K562 (cell line): ENCODE data around the gene CTSF. TPM values are rescaled to one million over a fixed set of nuclear protein-coding genes. Genes with fewer than 3 reads are reported as not detected.

ENCODE experiments used
- ATAC-seq: fragments of 200-7000 bp; cut with Tn5 transposase; 3 replicates; pipeline ENCODE4 v1.9.1; 2020; ENCODE audit warnings: moderate library complexity
- BruUV-seq: library from RNA; stranded (reverse); fragments of 400-500 nt; replicated peaks from 2 replicates; lab custom pipeline; 2021; lab: Mats Ljungman, UMichigan
- CTCF ChIA-PET: fragments of 300-600 bp; formaldehyde crosslinking; extraction: SDS; loops from one replicate; lab custom pipeline; 2021; ENCODE audit warnings: low intra/inter-chr PET ratio; lab: Yijun Ruan, JAX
- POLR2A ChIA-PET: fragments of 300-600, 350-650 bp; sonication (Branson Sonifier 250); formaldehyde crosslinking; extraction: SDS; loops from one replicate; lab custom pipeline; 2021; ENCODE audit warnings: antibody characterized with exemption, inconsistent platforms; lab: Yijun Ruan, JAX
- DNase-seq, 4 experiments: peaks; one replicate each; pipeline versions ENCODE4 v3.0.0 to v3.0.0-alpha.2; 2011 to 2018; ENCODE audit warnings: low spot score in 3 of 4, mixed read lengths in 3 of 4; ENCODE audit errors: extremely low read depth in 1 of 4
- FAIRE-seq: peaks from 2 replicates; lab custom pipeline; 2011; peaks lifted over from hg19 to GRCh38; lab: Jason Lieb, UNC
- H2AFZ ChIP-seq: 2 replicates; pipeline ENCODE4 v1.6.0; 2011; ENCODE audit warnings: low read depth, low read length, control low read depth, inconsistent platforms
- H3K27ac ChIP-seq: fragments of 200-600 bp; 3 replicates; pipeline ENCODE4 v1.8.0; 2011; ENCODE audit warnings: low read depth, mild to moderate bottlenecking, control low read depth, inconsistent platforms, low read length, moderate library complexity, mixed read lengths; ENCODE audit errors: extremely low read depth
- H3K27me3 ChIP-seq, 2 experiments: fragments of 300-600 bp in 1 of 2; 2 replicates in 1 of 2; 3 replicates in 1 of 2; pipeline versions ENCODE4 v1.6.0 to v1.8.0; 2011; ENCODE audit warnings: inconsistent platforms in 2 of 2, low read length in 2 of 2, mild to moderate bottlenecking in 1 of 2, mixed read lengths in 1 of 2, moderate library complexity in 1 of 2; ENCODE audit not compliant: control insufficient read depth in 2 of 2, insufficient read depth in 2 of 2
- H3K36me3 ChIP-seq: fragments of 300-600 bp; 3 replicates; pipeline ENCODE4 v1.8.0; 2011; ENCODE audit warnings: mild to moderate bottlenecking, low read length, inconsistent platforms; ENCODE audit not compliant: control insufficient read depth, insufficient read depth
- H3K4me1 ChIP-seq, 2 experiments: fragments of 200-600 bp in 1 of 2; replicated peaks in 1 of 2; 2 replicates in 1 of 2; 3 replicates in 1 of 2; pipeline versions ENCODE4 v1.5.1 to v1.8.0; 2011; ENCODE audit warnings: inconsistent platforms in 2 of 2, low read length in 2 of 2, mild to moderate bottlenecking in 1 of 2, mixed read lengths in 1 of 2, moderate library complexity in 1 of 2; ENCODE audit not compliant: control insufficient read depth in 2 of 2, insufficient read depth in 2 of 2
- H3K4me2 ChIP-seq: 2 replicates; pipeline ENCODE4 v1.6.1; 2011; ENCODE audit warnings: low read length, control low read depth, inconsistent platforms, mixed read lengths; ENCODE audit not compliant: insufficient read depth
- H3K4me3 ChIP-seq: fragments of 200-600 bp; sonication (generic), shearing (Covaris generic); 2 replicates; pipeline ENCODE4 v1.5.1; 2016; ENCODE audit warnings: control low read depth, inconsistent platforms
- H3K79me2 ChIP-seq: fragments of 200-600 bp; 3 replicates; pipeline ENCODE4 v1.8.0; 2011; ENCODE audit warnings: low read length, inconsistent platforms; ENCODE audit not compliant: control insufficient read depth, insufficient read depth
- H3K9ac ChIP-seq, 2 experiments: 2 replicates each; pipeline versions ENCODE4 v1.6.0 to v1.6.1; 2011; ENCODE audit warnings: low read depth in 2 of 2, low read length in 2 of 2, control low read depth in 1 of 2, inconsistent platforms in 1 of 2, mild to moderate bottlenecking in 1 of 2, mixed read lengths in 1 of 2; ENCODE audit not compliant: insufficient read depth in 1 of 2
- H3K9me1 ChIP-seq: one replicate; pipeline ENCODE4 v1.6.0; 2011; ENCODE audit warnings: inconsistent platforms, mild to moderate bottlenecking, low read length, moderate library complexity; ENCODE audit not compliant: control insufficient read depth, insufficient read depth
- H3K9me3 ChIP-seq: replicated peaks from 2 replicates; pipeline ENCODE4 v1.5.1; 2011; ENCODE audit warnings: low read depth, low read length, inconsistent platforms; ENCODE audit not compliant: control insufficient read depth, insufficient read depth
- H4K20me1 ChIP-seq: replicated peaks from 2 replicates; pipeline ENCODE4 v1.6.1; 2011; ENCODE audit warnings: low read length, inconsistent platforms, mixed read lengths; ENCODE audit not compliant: control insufficient read depth, insufficient read depth
- HLTF ChIP-seq: fragments of 450-650 bp; IDR thresholded peaks from 2 replicates; pipeline ENCODE4 v1.6.1; 2016
- IFI16 ChIP-seq: fragments of 250-450 bp; sonication (Bioruptor Pico); IDR thresholded peaks from 2 replicates; pipeline ENCODE4 v2.1.2; 2022; ENCODE audit warnings: mild to moderate bottlenecking, inconsistent platforms
- IRF9 ChIP-seq: fragments of 450-650 bp; IDR thresholded peaks from 2 replicates; pipeline ENCODE4 v1.6.1; 2016; ENCODE audit warnings: missing biosample characterization, missing genetic modification characterization
- MAFG ChIP-seq: fragments of 450-650 bp; conservative IDR thresholded peaks from 2 replicates; pipeline ENCODE4 v1.6.1; 2016; ENCODE audit warnings: missing genetic modification characterization, missing compliant biosample characterization
- TAF1 ChIP-seq: IDR thresholded peaks from 2 replicates; pipeline ENCODE4 v1.6.1; 2011; ENCODE audit warnings: mild to moderate bottlenecking, low read length, moderate library complexity; ENCODE audit not compliant: insufficient read depth, control insufficient read depth, severe bottlenecking; ENCODE audit errors: extremely low read depth
- XRCC5 ChIP-seq: fragments of 200-400 bp; formaldehyde crosslinking; IDR thresholded peaks from 2 replicates; pipeline ENCODE4 v1.6.1; 2017; ENCODE audit warnings: low read depth, mild to moderate bottlenecking, low read length
- ZNF140 ChIP-seq: fragments of 250-450 bp; sonication (Bioruptor Pico); IDR thresholded peaks from 2 replicates; pipeline ENCODE4 v1.8.0; 2021; ENCODE audit warnings: moderate library complexity, mild to moderate bottlenecking, inconsistent platforms
- WGBS: fragments of 100-300 bp; shearing (Covaris generic); methylation state at CpG from one replicate; pipeline ENCODE4 v1.1.6; 2016; ENCODE audit warnings: low coverage, mixed read lengths; ENCODE audit not compliant: insufficient coverage; ENCODE audit errors: missing lambda C conversion rate; 5-methylcytosine and 5-hydroxymethylcytosine counted together
- in situ Hi-C: fragments of 300-500 bp; cut with MboI; formaldehyde crosslinking; loops from 4 replicates; pipeline ENCODE4 v1.15.0; 2018; ENCODE audit warnings: inconsistent platforms, mixed read lengths
- intact Hi-C: fragments of 100-400 bp; cut with micrococcal nuclease; formaldehyde crosslinking; loops from 2 replicates; pipeline ENCODE4 v1.14.2; 2022
- polyA plus RNA-seq, 8 experiments: library from polyadenylated mRNA; depleted of rRNA in 4 of 8; stranded (reverse) in 5 of 8; unstranded in 3 of 8; fragments of >200 nt; fragmentation: Nextera tagmentation in 2 of 8; fragmentation: Illumina TruSeq in 1 of 8; extraction: Ambion mirVana in 2 of 8; extraction: Trizol in 1 of 8; gene quantifications; 2 replicates each; pipeline versions ENCODE4 v1.2.1 to v1.2.3, GENCODE V29; 2011 to 2014; ENCODE audit warnings: inconsistent platforms in 1 of 8, missing spikeins in 1 of 8
- total RNA-seq, 7 experiments: library from RNA; depleted of rRNA in 6 of 7; stranded (reverse); fragments of >200 nt in 6 of 7; fragmentation: Illumina TruSeq in 2 of 7; extraction: Trizol in 2 of 7; gene quantifications; 2 replicates each; pipeline versions ENCODE4 v1.2.1 to v1.2.3, GENCODE V29; 2011 to 2021; ENCODE audit warnings: low replicate concordance in 1 of 7

The CTSF gene
- total and polyA plus RNA-seq, 9 of the 15 experiments (the other 6 are each of a cell fraction or from before 2014, with no cell fraction given): 0.41 to 10.5 (median 3.8) TPM

GRCh38 chr11:66609721-66610617 lies 41.6 kb upstream of the CTSF start:
- ChIA-PET POLR2A (interaction anchor here (1.0 to 1.4 kb wide), 3 partner anchors 10 to 14 kb away, joined by 4 read pairs; no protein-coding TSS in a partner anchor), CTCF (no interaction called here)
- Histone ChIP-seq H3K9me1 (no peaks in the 10 kb centered on the region), H3K9ac (no peak overlapping the region), H3K79me2 (peaks cover under 1% of the 10 kb centered on the region; the same call in 2 of the 3 replicates), H3K27ac (no peak overlapping the region), H3K9me3 (no peaks in the 10 kb centered on the region), H3K36me3 (peaks cover 10% of the 10 kb centered on the region; the same call in 1 of the 3 replicates), H3K27me3 (no peaks in the 10 kb centered on the region), H3K4me3 (no peak overlapping the region), H3K4me2 (no peak overlapping the region), H2AFZ (no peak overlapping the region), H4K20me1 (no peaks in the 10 kb centered on the region), H3K4me1 (peaks cover 0 to 14% of the 10 kb centered on the region in 2 experiments; a peak in 3 of 5 replicates)
- 38% methylated on average over 4 of the region's 4 CpGs for WGBS
- TF ChIP-seq MAFG (tag): no peak
- no peak for TF ChIP-seq ZNF140 (CRISPR knock-in tag)
- TF ChIP-seq IRF9 (tag): no peak
- TF ChIP-seq IFI16 (CRISPR knock-in tag): no peak
- TF ChIP-seq TAF1: no peak
- no peak for TF ChIP-seq XRCC5
- no peak for TF ChIP-seq HLTF
- BruUV-seq: no TSS peak
- intact Hi-C loops (no loop called here), in situ Hi-C loops (no loop called here)
- FAIRE-seq (no peak), DNase-seq (no peak), ATAC-seq (no peak)
